ENCODE measurements around the gene GCC2. TPM values are rescaled to one million over a fixed set of nuclear protein-coding genes. Genes with fewer than 3 reads are reported as not detected.

Gene GCC2
- total RNA-seq, 1 donor from 2014 or later, result 48.1 TPM

GRCh38 chr2:108534584-108535356 lies 85.8 kb downstream of the GCC2 start:
- Mint-ChIP-seq H3K27me3 (no peaks in the 10 kb centered on the region), H3K4me1 (ENCODE audit: unreplicated experiment) (peaks cover 50% of the 10 kb centered on the region), H3K27ac (peak overlapping the region; percentile 96), H3K36me3 (peaks cover 5% of the 10 kb centered on the region), H3K4me3 (peak overlapping the region; percentile 99), H3K9me3 (no peaks in the 10 kb centered on the region)
- TF ChIP-seq CTCF (conservative IDR thresholded peaks at IDR 0.05), result no peak
- peak; percentile 74 for DNase-seq (ENCODE audit: extremely low spot score, unreplicated experiment)

- Mint-ChIP-seq H3K4me1 (ENCODE audit: unreplicated experiment) (peaks cover 51% of the 10 kb centered on the region), H3K27ac (peak overlapping the region; percentile 96), H3K36me3 (peaks cover 7% of the 10 kb centered on the region), H3K4me3 (peak overlapping the region; percentile 99), H3K9me3 (no peaks in the 10 kb centered on the region), H3K27me3 (no peaks in the 10 kb centered on the region)
- no peak for TF ChIP-seq CTCF (conservative IDR thresholded peaks at IDR 0.05)
- no peak for DNase-seq (ENCODE audit: extremely low spot score, unreplicated experiment)
Observed at GRCh38 chr2:108535357-108535631, 86.3 kb downstream of the GCC2 start.

- Mint-ChIP-seq H3K4me1 (ENCODE audit: unreplicated experiment) (peaks cover 50% of the 10 kb centered on the region), H3K9me3 (no peaks in the 10 kb centered on the region), H3K4me3 (peak overlapping the region; percentile 99), H3K36me3 (peaks cover 7% of the 10 kb centered on the region), H3K27ac (peak overlapping the region; percentile 12), H3K27me3 (no peaks in the 10 kb centered on the region)
- no peak for DNase-seq (ENCODE audit: extremely low spot score, unreplicated experiment)
- no peak for TF ChIP-seq CTCF (conservative IDR thresholded peaks at IDR 0.05)
Observed at GRCh38 chr2:108536133-108536780, 87.3 kb downstream of the GCC2 start.

GRCh38 chr2:108536911-108537310 lies 87.9 kb downstream of the GCC2 start:
- Mint-ChIP-seq H3K36me3 (peaks cover 7% of the 10 kb centered on the region), H3K27ac (no peak overlapping the region), H3K27me3 (no peaks in the 10 kb centered on the region), H3K9me3 (no peaks in the 10 kb centered on the region), H3K4me1 (ENCODE audit: unreplicated experiment) (peaks cover 56% of the 10 kb centered on the region), H3K4me3 (peak overlapping the region; percentile 67)
- no peak for DNase-seq (ENCODE audit: extremely low spot score, unreplicated experiment)
- TF ChIP-seq CTCF (conservative IDR thresholded peaks at IDR 0.05), result no peak

GRCh38 chr2:108538000-108538625 lies 89.1 kb downstream of the GCC2 start:
- Mint-ChIP-seq H3K27me3 (no peaks in the 10 kb centered on the region), H3K27ac (peak overlapping the region; percentile 22)

More at GRCh38 chr2:108538000-108538625, 89.1 kb downstream of the GCC2 start:
- no peak for TF ChIP-seq CTCF (conservative IDR thresholded peaks at IDR 0.05)
- Mint-ChIP-seq H3K4me3 (peak overlapping the region; percentile 67), H3K4me1 (ENCODE audit: unreplicated experiment) (peaks cover 62% of the 10 kb centered on the region), H3K9me3 (no peaks in the 10 kb centered on the region), H3K36me3 (peaks cover 15% of the 10 kb centered on the region)
- DNase-seq (ENCODE audit: extremely low spot score, unreplicated experiment), result no peak
